HG03039 (cell line): ENCODE measurements around the gene CEP350.

Experiments
- ATAC-seq: cut with Tn5 transposase; IDR thresholded peaks from one replicate; pipeline ENCODE4 v1.9.1; 2021; ENCODE audit warnings: mild to moderate bottlenecking, moderate library complexity; ENCODE audit not compliant: unreplicated experiment

The CEP350 gene

GRCh38 chr1:179954493-179955286 lies at the start of gene CEP350:
Gene CEP350, plus strand, starts transcription at chr1:179954810. Its CDS starts 31,372 bp downstream, at chr1:179986182.
- peak; percentile 91 for ATAC-seq

GRCh38 chr1:179910934-179911333 lies 43.7 kb upstream of the CEP350 start:
- ATAC-seq: no peak

DNA sequence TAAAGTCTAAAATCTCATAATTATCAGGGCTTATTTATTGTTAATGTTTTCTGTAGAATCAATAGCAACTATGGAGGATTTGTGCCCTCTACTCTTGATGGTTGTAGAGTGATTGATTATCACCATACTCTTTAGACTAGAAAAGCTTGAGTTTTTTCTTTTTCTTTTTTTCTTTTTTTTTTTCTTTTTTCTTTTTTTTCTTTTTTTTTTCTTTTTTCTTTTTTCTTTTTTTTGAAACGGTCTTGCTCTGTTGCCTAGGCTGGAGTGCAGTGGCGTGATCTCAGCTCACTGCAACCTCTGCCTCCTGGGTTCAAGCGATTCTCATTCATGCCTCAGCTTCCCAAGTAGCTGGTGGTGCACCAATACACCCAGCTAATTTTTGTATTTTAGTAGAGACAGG lies 42.8 kb upstream of the CEP350 start:
- no peak for ATAC-seq

GRCh38 chr1:179917601-179918429 lies 36.8 kb upstream of the CEP350 start:
- ATAC-seq: no peak

GRCh38 chr1:179921472-179921871 lies 33.1 kb upstream of the CEP350 start:
- no peak for ATAC-seq

DNA sequence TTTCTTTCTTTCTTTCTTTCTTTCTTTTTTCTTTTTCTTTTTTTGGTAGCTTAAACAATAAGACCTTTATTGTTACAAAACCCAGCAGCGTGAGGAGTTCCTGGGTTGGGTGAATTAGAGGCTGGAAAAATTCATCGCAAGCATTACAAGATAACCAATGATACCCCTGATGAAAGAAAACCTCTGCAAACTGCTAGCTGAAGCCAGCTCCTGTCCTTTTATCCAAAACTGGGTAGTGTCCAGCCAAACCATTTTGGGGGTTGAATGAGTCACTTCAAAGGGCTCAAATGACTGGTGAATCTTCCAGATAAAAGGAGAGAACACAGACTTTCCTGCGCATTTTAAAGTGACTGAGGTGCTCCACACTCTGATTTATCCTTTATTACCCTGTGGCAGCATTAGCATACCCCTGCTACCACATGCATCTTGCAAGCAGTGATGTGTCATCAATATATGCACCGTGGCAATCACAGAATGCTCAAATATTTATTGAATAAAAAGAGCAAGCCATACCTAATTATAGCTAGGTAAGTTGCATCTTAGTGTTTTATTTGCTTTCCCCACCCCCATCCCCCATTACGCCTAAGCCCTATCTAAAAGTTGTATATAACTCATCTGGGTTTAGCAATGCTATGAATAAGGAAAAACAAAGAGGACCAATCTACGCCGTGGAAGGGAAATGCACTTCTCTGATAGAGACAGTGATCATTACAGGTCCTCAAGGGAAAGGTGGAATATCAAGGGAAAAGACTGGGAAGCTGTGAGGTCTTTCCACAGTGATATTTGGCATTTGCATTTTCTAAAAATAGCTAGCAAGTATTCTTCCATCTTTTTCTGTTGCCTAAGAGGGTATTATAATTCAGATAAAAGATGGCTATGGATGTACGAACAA lies 32.4 kb upstream of the CEP350 start:
- ATAC-seq: no peak

- no peak for ATAC-seq
Observed at GRCh38 chr1:179923029-179923428, 31.6 kb upstream of the CEP350 start.

GRCh38 chr1:179924268-179924667 lies 30.3 kb upstream of the CEP350 start:
- ATAC-seq: no peak

DNA sequence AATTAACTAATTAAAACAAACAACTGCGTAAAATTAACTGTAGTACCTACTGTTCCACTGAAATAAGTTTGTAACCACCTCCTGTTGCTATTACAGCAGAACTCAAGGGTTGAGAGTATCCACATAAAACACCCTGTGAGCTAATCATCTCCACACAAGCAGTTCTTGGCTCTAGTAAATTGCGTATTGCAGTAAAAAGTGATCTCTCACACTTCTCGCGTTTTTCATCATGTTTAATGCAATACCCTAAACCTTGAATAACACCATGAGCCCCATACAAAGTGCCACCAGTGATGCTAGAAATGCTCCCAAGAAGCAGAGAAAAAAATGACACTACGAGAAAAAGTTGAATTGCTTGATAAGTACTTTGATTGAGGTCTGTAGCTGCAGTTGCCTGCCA lies 29.3 kb upstream of the CEP350 start:
- no peak for ATAC-seq

DNA sequence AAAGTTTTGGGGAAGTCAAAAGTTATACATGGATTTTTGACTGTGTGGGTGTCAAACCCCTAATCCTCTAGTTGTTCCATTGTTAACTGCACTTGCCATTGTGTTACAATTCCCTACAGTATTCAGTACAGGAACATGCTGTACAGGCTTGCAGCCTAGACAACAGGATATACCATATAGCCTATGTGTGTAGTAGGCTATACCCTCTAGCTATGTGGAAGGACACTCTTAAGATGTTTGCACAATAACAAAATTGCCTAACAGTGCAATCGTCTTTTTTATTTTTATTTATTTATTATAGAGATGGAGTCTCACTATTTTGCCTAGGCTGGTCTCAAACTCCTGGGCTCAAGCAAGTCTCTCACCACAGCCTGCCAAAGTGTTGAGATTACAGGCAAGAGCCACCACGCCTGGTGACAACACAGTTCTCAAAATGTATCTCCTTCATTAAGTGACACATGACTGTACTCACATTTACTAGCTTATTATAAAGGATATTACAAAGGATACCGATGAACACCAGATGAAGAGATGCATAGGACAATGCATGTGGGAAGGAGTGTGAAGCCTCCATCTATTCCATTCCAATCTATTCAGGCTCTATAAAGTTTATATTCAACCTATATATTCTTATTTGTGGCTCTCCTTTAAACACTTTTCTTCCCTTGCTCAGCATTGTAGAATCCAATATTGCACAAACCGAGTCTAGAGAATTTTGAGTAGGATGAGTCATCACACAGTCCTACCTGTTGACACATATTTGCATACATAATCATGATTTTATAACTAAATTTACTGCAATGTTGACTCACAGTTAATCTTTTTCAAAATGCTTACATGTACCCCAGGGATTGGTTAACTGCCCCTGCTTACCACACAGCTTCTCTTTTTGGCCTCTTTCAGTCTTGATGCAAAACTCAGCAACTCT lies 28.4 kb upstream of the CEP350 start:
- ATAC-seq: no peak

- ATAC-seq: no peak
Observed at GRCh38 chr1:179926850-179927205, 27.8 kb upstream of the CEP350 start.

DNA sequence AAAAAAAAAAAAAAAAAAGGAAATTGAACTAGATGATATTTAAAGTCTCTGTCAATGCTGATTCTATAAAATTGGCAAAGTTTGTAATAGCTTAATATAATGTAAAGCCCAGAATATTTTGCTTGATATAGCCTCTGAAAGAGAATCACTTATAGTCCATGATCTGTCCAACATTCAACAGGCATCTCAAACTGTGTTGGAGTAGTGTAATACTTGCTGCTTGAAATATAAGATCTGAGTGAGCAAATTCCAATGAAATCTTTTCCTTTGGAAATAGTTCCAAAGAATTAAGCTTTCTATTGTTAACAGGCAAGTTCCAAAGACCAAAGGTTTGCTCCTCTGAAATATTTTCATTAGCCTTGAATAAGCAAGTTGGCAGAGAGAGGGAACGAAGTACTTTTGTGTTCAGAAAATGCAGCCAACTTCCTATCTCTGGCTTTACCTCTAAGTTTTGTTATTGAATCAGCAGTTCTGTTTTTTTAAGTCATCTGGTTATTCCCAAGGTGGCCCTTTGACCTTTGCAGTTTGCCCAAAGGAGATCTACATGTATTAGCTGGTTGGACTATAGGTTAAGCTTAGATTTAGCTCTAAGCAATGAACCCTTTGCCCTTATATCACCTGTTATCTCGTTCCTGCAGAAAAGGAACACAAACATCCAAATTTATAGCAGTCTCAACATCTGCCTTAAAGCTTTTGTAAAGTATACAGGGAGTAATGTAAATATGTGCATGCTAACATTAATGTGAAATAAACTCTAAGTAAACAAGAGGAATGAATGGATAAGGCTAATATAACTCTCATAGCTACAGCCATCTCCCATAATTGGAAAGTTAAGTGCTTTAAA lies 24.4 kb upstream of the CEP350 start:
- no peak for ATAC-seq

DNA sequence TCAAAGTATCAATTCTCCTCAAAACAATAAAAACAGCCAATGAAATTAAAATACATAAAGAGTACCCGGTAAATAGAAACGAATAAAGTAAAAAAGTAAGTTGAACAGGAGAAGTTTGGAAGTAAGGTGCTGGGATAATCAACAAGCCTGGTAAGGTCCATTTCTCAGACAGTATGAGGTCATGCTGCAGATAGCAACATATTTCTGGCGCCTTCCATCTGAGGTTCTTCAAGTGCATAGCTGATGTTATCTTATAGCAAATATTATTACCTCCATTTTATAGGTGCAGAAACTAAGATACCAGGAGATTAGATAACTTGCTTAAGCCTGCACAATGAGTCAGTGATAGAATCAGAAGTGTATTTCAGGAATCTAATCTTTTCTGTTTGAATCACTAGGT lies 23.7 kb upstream of the CEP350 start:
- no peak for ATAC-seq

GRCh38 chr1:179933219-179933618 lies 21.4 kb upstream of the CEP350 start:
- no peak for ATAC-seq

DNA sequence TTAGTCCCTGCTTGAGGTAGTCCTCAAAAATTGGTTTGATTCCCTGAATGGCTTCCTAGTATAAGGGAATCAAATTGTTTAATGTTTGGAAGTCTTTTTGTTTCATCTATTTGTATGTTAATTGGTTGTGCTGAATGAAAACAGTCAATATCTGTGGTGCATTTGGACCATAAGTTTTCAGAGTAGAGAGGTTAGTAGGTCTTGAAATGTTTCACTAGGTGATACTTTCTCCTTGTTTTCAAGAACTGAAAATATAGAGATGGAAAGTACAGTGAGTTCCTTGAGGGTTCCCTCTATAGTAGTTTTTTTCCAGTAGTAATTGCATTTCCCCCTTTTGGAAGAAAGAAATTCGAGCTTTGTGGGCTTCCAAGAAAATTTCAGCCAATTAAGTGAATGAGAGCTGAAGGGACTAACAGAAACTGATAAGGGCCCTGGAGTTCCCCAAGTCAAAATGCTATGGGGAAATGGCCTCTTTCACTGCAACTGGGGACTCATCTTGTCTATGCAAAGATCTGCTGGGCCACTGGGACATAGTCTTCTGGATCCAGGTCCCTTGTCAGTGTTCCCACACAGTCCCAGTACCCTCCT lies 18.6 kb upstream of the CEP350 start:
- no peak for ATAC-seq

GRCh38 chr1:179937668-179938254 lies 16.8 kb upstream of the CEP350 start:
- no peak for ATAC-seq

DNA sequence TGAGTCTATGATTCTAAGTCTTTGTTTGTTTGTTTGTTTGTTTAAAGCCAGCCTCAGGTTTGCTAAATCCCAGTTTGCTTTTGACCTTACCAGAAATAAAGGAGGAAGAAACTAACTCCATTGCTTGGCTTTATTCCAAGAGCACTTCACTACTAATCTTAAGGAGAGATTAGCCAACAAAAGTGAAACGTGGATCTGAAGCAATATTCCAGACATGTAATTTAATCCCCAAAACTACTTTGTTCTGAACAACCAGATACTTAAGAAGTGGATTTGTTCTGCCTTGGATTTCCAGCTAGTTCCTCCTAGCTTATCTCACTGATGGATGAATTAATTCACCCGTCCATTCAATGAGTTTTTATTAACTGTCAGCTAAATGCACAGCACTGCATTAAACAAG lies 15.9 kb upstream of the CEP350 start:
- no peak for ATAC-seq

- ATAC-seq: no peak
Observed at GRCh38 chr1:179939941-179940340, 14.7 kb upstream of the CEP350 start.
